ENCODE measurements around the gene NLN. TPM values are rescaled to one million over a fixed set of nuclear protein-coding genes. Genes with fewer than 3 reads are reported as not detected.
"Not testable (repeated sequence)": the region's sequence is repeated elsewhere in the genome, so short reads cannot be mapped to it uniquely, and the experiment has no call there.

Gene NLN
- total and polyA plus RNA-seq, 2 donors = 2.5 to 7.5 TPM

DNA sequence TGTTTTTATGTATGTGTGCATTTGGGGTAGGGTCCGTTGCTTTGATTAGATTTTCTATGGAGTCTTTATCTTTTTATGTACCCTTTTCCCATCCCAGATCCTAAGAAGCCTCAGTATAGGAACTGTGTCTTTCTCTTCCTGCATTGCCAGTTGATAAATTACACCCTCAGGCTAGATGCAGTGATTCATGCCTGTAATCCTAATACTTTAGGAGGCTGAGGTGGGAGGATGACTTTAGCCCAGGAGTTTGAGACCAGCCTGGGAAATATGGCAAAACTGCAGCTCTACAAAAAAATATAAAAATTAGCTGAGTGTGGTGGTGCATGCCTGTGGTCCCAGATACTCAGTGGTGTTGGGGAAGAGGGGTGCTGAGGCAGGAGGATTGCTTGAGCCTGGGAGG is 40.2 kb downstream of the NLN start:
- no peak for DNase-seq (ENCODE audit: low read depth in 6 of 9, low spot score in 9 of 9)
- peaks cover 0 to 3% of the 10 kb centered on the region in 2 donors for H3K9me3 ChIP-seq (ENCODE audit: control insufficient read depth in 2 of 2, insufficient read depth in 1 of 2, low read length in 1 of 2)
- H3K27me3 ChIP-seq (ENCODE audit: control insufficient read depth in 2 of 2, insufficient read depth in 1 of 2, low read length in 1 of 2) = no peaks in the 10 kb centered on the region
- no peaks in the 10 kb centered on the region for H3K4me1 ChIP-seq (ENCODE audit: control insufficient read depth in 2 of 2, insufficient read depth in 2 of 2, low read length in 2 of 2)
- WGBS = 96% methylated on average over 1 of the region's 1 CpG
- H3K36me3 ChIP-seq (ENCODE audit: control insufficient read depth in 2 of 2, insufficient read depth in 2 of 2, low read length in 1 of 2) = peaks cover 0 to 3% of the 10 kb centered on the region in 2 donors
- H3K27ac ChIP-seq (ENCODE audit: low read depth in 1 of 2, low read length in 1 of 2) = no peak overlapping the region
- no peak overlapping the region for H3K4me3 ChIP-seq (ENCODE audit: low read length in 2 of 2)

- 98% methylated on average over 1 of the region's 1 CpG for WGBS
- H3K27ac ChIP-seq (ENCODE audit: low read depth in 1 of 2, low read length in 1 of 2) = no peak overlapping the region
- H3K27me3 ChIP-seq (ENCODE audit: control insufficient read depth in 2 of 2, insufficient read depth in 1 of 2, low read length in 1 of 2) = no peaks in the 10 kb centered on the region
- no peak for DNase-seq (ENCODE audit: low read depth in 6 of 9, low spot score in 9 of 9)
- H3K4me1 ChIP-seq (ENCODE audit: control insufficient read depth in 2 of 2, insufficient read depth in 2 of 2, low read length in 2 of 2) = no peaks in the 10 kb centered on the region
- H3K4me3 ChIP-seq (ENCODE audit: low read length in 2 of 2) = no peak overlapping the region
- H3K36me3 ChIP-seq (ENCODE audit: control insufficient read depth in 2 of 2, insufficient read depth in 2 of 2, low read length in 1 of 2) = no peaks in the 10 kb centered on the region
- peaks cover 0 to 3% of the 10 kb centered on the region in 2 donors for H3K9me3 ChIP-seq (ENCODE audit: control insufficient read depth in 2 of 2, insufficient read depth in 1 of 2, low read length in 1 of 2)
These were observed 43.6 kb downstream of the NLN start for GRCh38 chr5:65765582-65765981.

DNA sequence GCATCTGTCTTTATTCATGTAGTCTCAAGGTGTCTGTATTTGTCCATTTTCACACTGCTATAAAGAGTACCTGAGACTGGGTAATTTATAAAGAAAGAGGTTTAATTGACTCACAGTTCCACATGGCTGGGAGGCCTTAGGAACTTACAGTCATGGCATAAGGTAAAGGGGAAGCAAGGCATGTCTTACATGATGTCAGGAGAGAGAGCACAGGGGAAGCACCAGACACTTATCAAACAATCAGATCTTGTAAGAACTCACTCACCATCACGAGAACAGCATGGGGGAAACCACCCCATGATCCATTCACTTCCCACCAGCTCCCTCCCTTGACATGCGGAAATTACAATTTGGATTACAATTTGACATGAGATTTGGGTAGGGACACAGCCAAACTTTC is 44.2 kb downstream of the NLN start:
- no peaks in the 10 kb centered on the region for H3K36me3 ChIP-seq (ENCODE audit: control insufficient read depth in 2 of 2, insufficient read depth in 2 of 2, low read length in 1 of 2)
- no peak overlapping the region for H3K4me3 ChIP-seq (ENCODE audit: low read length in 2 of 2)
- WGBS = 63% methylated on average over 2 of the region's 2 CpGs
- peaks cover 0 to 3% of the 10 kb centered on the region in 2 donors for H3K9me3 ChIP-seq (ENCODE audit: control insufficient read depth in 2 of 2, insufficient read depth in 1 of 2, low read length in 1 of 2)
- no peak for DNase-seq (ENCODE audit: low read depth in 6 of 9, low spot score in 9 of 9)
- H3K4me1 ChIP-seq (ENCODE audit: control insufficient read depth in 2 of 2, insufficient read depth in 2 of 2, low read length in 2 of 2) = no peaks in the 10 kb centered on the region
- H3K27me3 ChIP-seq (ENCODE audit: control insufficient read depth in 2 of 2, insufficient read depth in 1 of 2, low read length in 1 of 2) = no peaks in the 10 kb centered on the region
- no peak overlapping the region for H3K27ac ChIP-seq (ENCODE audit: low read depth in 1 of 2, low read length in 1 of 2)

DNA sequence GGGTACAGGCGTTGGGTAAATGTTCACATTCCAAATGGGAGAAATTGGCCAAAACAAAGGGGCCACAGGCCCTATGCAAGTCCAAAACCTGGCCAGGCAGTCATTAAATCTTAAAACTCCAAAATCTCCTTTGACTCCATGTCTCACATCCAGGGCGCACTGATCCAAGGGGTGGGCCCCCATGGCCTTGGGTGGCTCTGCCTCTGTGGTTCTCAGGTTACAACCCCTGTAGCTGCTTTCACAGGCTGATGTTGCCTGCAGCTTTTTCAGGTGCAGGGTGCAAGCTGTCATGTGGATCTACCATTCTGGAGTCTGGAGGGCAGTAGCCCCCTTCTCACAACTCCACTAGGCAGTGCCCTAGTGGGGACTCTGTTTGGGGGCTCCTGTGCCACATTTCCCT is 44.8 kb downstream of the NLN start:
- DNase-seq (ENCODE audit: low read depth in 6 of 9, low spot score in 9 of 9) = no peak
- no peaks in the 10 kb centered on the region for H3K4me1 ChIP-seq (ENCODE audit: control insufficient read depth in 2 of 2, insufficient read depth in 2 of 2, low read length in 2 of 2)
- no peak overlapping the region for H3K27ac ChIP-seq (ENCODE audit: low read depth in 1 of 2, low read length in 1 of 2)
- no peaks in the 10 kb centered on the region for H3K27me3 ChIP-seq (ENCODE audit: control insufficient read depth in 2 of 2, insufficient read depth in 1 of 2, low read length in 1 of 2)
- no peaks in the 10 kb centered on the region for H3K36me3 ChIP-seq (ENCODE audit: control insufficient read depth in 2 of 2, insufficient read depth in 2 of 2, low read length in 1 of 2)
- peaks cover 0 to 3% of the 10 kb centered on the region in 2 donors for H3K9me3 ChIP-seq (ENCODE audit: control insufficient read depth in 2 of 2, insufficient read depth in 1 of 2, low read length in 1 of 2)
- 97% methylated on average over 2 of the region's 2 CpGs for WGBS
- H3K4me3 ChIP-seq (ENCODE audit: low read length in 2 of 2) = no peak overlapping the region

DNA sequence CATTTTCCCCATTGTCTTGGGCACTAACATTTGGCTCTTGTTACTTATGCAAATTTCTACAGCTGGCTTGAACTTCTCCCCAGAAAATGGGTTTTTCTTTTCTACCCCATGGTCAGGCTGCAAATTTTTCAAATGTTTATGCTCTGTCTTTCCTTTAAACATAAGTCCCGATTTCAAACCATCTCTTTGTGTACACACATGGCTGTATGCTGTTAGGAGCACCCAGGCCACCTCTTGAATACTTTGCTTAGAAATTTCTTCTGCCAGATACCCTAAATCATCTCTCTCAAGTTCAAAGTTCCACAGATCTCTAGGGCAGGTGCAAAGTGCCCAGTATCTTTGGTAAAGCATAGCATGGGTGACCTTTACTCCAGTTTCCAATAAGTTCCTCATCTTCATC is 45.6 kb downstream of the NLN start:
- H3K9me3 ChIP-seq (ENCODE audit: control insufficient read depth in 2 of 2, insufficient read depth in 1 of 2, low read length in 1 of 2) = peaks cover 0 to 3% of the 10 kb centered on the region in 2 donors
- 98% methylated on average over 1 of the region's 1 CpG for WGBS
- H3K4me3 ChIP-seq (ENCODE audit: low read length in 2 of 2) = no peak overlapping the region
- H3K36me3 ChIP-seq (ENCODE audit: control insufficient read depth in 2 of 2, insufficient read depth in 2 of 2, low read length in 1 of 2) = no peaks in the 10 kb centered on the region
- no peak for DNase-seq (ENCODE audit: low read depth in 6 of 9, low spot score in 9 of 9)
- H3K27me3 ChIP-seq (ENCODE audit: control insufficient read depth in 2 of 2, insufficient read depth in 1 of 2, low read length in 1 of 2) = no peaks in the 10 kb centered on the region
- no peaks in the 10 kb centered on the region for H3K4me1 ChIP-seq (ENCODE audit: control insufficient read depth in 2 of 2, insufficient read depth in 2 of 2, low read length in 2 of 2)
- H3K27ac ChIP-seq (ENCODE audit: low read depth in 1 of 2, low read length in 1 of 2) = no peak overlapping the region

GRCh38 chr5:65768723-65769346 is 46.8 kb downstream of the NLN start:
- H3K27ac ChIP-seq (ENCODE audit: low read depth in 1 of 2, low read length in 1 of 2) = no peak overlapping the region
- no peak for DNase-seq (ENCODE audit: low read depth in 6 of 9, low spot score in 9 of 9)
- H3K36me3 ChIP-seq (ENCODE audit: control insufficient read depth in 2 of 2, insufficient read depth in 2 of 2, low read length in 1 of 2) = no peaks in the 10 kb centered on the region
- 96% methylated on average over 7 of the region's 7 CpGs for WGBS
- H3K9me3 ChIP-seq (ENCODE audit: control insufficient read depth in 2 of 2, insufficient read depth in 1 of 2, low read length in 1 of 2) = peaks cover 0 to 3% of the 10 kb centered on the region in 2 donors
- no peaks in the 10 kb centered on the region for H3K4me1 ChIP-seq (ENCODE audit: control insufficient read depth in 2 of 2, insufficient read depth in 2 of 2, low read length in 2 of 2)
- no peaks in the 10 kb centered on the region for H3K27me3 ChIP-seq (ENCODE audit: control insufficient read depth in 2 of 2, insufficient read depth in 1 of 2, low read length in 1 of 2)
- H3K4me3 ChIP-seq (ENCODE audit: low read length in 2 of 2) = no peak overlapping the region

DNA sequence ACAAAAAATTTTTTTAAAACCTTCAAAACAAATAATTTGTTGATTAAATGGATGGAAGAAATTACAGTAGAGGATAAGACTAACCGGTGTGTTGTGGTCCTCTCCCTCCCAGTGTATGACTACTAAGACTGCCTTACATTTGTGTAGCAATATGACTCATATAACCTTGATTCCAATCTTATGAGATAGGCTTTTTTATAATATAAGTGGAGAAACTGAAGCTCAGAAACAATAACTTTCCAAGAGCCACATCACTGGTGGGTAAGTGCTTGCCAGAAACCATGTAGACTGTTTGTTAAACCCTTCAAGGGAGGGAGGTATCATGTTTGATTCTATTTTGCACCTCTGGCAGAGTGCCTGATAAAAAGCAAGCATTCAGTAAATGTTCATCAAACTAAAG is 47.5 kb downstream of the NLN start:
- peaks cover 0 to 3% of the 10 kb centered on the region in 2 donors for H3K9me3 ChIP-seq (ENCODE audit: control insufficient read depth in 2 of 2, insufficient read depth in 1 of 2, low read length in 1 of 2)

GRCh38 chr5:65771266-65771665 is 49.3 kb downstream of the NLN start:
- WGBS = 95% methylated on average over 2 of the region's 2 CpGs
- no peaks in the 10 kb centered on the region for H3K36me3 ChIP-seq (ENCODE audit: control insufficient read depth in 2 of 2, insufficient read depth in 2 of 2, low read length in 1 of 2)

More for the DNA sequence above, 47.5 kb downstream of the NLN start:
- H3K27ac ChIP-seq (ENCODE audit: low read depth in 1 of 2, low read length in 1 of 2) = no peak overlapping the region
- H3K4me3 ChIP-seq (ENCODE audit: low read length in 2 of 2) = no peak overlapping the region
- H3K27me3 ChIP-seq (ENCODE audit: control insufficient read depth in 2 of 2, insufficient read depth in 1 of 2, low read length in 1 of 2) = no peaks in the 10 kb centered on the region
- no peaks in the 10 kb centered on the region for H3K36me3 ChIP-seq (ENCODE audit: control insufficient read depth in 2 of 2, insufficient read depth in 2 of 2, low read length in 1 of 2)
- 4% methylated on average over 1 of the region's 1 CpG for WGBS
- no peak for DNase-seq (ENCODE audit: low read depth in 6 of 9, low spot score in 9 of 9)
- H3K4me1 ChIP-seq (ENCODE audit: control insufficient read depth in 2 of 2, insufficient read depth in 2 of 2, low read length in 2 of 2) = no peaks in the 10 kb centered on the region

GRCh38 chr5:65772963-65773362 is 51.0 kb downstream of the NLN start:
- 100% methylated on average over 2 of the region's 2 CpGs for WGBS
- H3K4me1 ChIP-seq (ENCODE audit: control insufficient read depth in 2 of 2, insufficient read depth in 2 of 2, low read length in 2 of 2) = not testable (repeated sequence)

More at GRCh38 chr5:65771266-65771665, 49.3 kb downstream of the NLN start:
- no peak overlapping the region for H3K27ac ChIP-seq (ENCODE audit: low read depth in 1 of 2, low read length in 1 of 2)
- no peak overlapping the region for H3K4me3 ChIP-seq (ENCODE audit: low read length in 2 of 2)
- no peaks in the 10 kb centered on the region for H3K27me3 ChIP-seq (ENCODE audit: control insufficient read depth in 2 of 2, insufficient read depth in 1 of 2, low read length in 1 of 2)
- peaks cover 0 to 3% of the 10 kb centered on the region in 2 donors for H3K9me3 ChIP-seq (ENCODE audit: control insufficient read depth in 2 of 2, insufficient read depth in 1 of 2, low read length in 1 of 2)
- no peaks in the 10 kb centered on the region for H3K4me1 ChIP-seq (ENCODE audit: control insufficient read depth in 2 of 2, insufficient read depth in 2 of 2, low read length in 2 of 2)
- DNase-seq (ENCODE audit: low read depth in 6 of 9, low spot score in 9 of 9) = no peak

More at GRCh38 chr5:65772963-65773362, 51.0 kb downstream of the NLN start:
- H3K9me3 ChIP-seq (ENCODE audit: control insufficient read depth in 2 of 2, insufficient read depth in 1 of 2, low read length in 1 of 2); H3K36me3 ChIP-seq (ENCODE audit: control insufficient read depth in 2 of 2, insufficient read depth in 2 of 2, low read length in 1 of 2); H3K4me3 ChIP-seq (ENCODE audit: low read length in 2 of 2); H3K27ac ChIP-seq (ENCODE audit: low read depth in 1 of 2, low read length in 1 of 2); H3K27me3 ChIP-seq (ENCODE audit: control insufficient read depth in 2 of 2, insufficient read depth in 1 of 2, low read length in 1 of 2); DNase-seq (ENCODE audit: low read depth in 6 of 9, low spot score in 9 of 9): not testable (repeated sequence)

Measured in thymus (tissue), 11 donors.